Measurements from ENCODE around the gene GAGE13.
"Not testable (repeated sequence)": the region's sequence is repeated elsewhere in the genome, so short reads cannot be mapped to it uniquely, and the experiment has no call there.

The GAGE13 gene, protein sequence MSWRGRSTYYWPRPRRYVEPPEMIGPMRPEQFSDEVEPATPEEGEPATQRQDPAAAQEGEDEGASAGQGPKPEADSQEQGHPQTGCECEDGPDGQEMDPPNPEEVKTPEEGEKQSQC

DNA sequence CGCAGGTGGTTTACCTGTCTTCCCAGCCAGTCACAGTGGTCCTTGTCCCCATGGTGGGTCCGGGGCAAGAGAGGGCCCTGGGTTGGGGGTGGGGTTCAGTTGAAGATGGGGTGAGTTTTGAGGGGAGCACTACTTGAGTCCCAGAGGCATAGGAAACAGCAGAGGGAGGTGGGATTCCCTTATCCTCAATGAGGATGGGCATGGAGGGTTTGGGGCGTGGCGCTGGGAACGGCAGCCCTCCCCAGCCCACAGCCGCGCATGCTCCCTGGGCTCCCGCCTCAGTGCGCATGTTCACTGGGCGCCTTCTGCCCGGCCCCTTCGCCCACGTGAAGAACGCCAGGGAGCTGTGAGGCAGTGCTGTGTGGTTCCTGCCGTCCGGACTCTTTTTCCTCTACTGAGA lies at the start of gene GAGE13:
GAGE13 (plus strand) TSS at position 301 of the 400 bp plus-strand sequence. CDS start 1,156 bp downstream, outside the sequence.
- DNase-seq: not testable (repeated sequence)

DNA sequence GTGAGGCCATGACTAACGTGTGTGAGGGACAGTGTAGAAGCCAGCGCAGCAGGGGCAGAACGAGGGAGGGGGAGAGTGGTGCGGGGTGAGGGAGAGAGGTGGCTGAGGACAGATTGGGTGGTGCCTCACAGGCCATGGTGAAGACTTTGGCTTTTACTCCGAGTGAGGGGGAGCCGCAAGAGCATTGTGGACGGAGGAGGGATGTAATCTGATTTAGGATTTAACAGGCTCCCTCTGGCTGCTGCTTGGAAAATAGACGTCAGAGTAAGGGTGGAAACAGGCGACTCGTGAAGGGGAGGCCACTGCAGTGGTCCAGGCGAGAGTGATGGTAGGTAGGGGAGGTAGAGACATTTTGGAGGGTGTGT lies 48.8 kb upstream of the GAGE13 start:
- no peak for DNase-seq

DNA sequence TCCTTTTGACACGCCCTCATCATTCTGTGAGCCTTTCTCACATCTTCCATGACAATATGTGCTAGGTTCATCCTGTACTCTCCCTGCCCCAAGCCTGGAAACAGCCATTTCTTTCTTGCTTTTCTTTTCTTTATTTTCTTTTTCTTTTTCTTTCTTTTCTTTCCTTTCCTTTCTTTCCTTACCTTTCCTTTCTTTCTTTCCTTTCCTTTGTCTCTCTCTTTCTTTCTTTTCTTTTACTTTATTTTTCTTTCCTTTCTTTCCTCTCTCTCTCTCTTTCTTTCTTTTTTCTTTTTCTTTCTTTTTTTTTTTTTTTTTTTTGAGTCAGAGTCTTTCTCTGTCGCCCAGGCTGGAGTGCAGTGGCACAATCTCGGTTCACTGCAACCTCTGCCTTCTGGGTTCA lies 47.2 kb upstream of the GAGE13 start:
- DNase-seq: no peak

DNA sequence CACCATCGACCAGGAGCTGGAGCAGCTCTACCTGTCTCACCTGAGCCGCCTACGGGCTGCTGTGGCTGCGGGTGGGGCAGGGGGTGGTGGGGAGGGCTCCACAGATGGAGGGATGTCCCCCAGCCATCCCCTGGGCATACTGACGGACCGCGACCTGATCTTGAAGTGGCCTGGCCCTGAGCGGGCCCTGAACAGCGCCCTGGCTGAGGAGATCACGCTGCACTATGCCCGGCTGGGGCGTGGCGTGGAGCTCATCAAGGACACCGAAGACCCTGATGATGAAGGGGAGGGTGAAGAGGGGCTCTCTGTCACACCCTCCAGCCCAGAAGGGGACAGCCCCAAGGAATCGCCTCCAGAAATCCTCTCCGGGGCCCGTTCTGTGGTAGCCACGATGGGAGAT lies 45.2 kb upstream of the GAGE13 start:
- DNase-seq: no peak

DNA sequence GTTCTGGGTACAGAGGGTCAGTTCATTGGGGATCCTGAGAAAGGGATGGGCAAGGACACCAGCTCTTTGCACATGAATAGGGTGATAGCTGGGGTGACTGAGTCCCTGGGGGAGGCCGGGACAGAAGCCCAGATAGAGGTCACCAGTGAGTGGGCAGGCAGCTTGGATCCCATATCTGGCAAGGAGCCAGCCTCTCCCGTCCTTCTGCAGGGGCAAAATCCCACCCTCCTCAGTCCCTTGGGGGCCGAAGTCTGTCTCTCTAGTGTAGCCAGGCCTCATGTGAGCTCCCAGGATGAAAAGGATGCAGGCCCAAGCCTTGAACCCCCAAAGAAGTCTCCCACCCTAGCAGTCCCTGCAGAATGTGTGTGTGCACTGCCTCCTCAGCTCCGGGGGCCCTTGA lies 44.8 kb upstream of the GAGE13 start:
- no peak for DNase-seq

DNA sequence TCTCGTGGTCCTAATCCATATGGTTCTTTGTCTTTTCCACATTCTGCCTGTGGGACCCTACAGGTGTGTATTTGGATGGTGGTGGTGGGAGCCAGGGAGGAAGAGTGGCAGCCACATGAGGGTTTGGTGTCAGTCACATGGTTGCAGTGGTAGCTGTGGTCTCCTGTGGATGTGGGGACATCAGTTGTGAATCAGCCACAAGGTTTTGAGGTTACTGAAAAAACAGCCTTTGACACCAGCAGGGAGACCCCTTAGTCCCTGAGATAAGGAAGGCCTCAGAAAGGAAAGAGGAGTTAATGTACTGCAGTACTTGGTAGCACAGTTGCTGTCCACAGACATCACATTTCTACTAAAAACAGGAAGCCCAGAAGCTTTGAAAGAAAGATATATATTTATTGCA lies 43.7 kb upstream of the GAGE13 start:
- DNase-seq: no peak

DNA sequence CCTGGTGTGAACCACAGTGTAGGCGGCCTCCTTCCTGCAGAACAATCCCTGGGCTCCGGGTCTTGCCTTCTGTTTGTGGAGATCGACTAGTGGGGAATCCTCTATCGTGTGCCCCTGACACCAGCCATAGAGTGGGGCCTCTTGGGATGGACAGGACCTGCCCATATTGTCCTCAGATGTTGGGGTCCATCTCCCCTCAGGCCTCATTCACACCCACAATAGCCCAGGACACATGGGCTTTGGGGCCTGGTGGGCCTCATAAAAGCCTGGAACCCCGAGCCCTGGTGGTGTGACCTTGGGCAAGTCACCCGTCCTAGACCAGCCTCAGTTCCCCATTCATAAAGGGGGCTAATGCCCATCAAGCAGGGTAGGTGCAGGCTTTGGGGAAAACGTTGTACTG lies 41.2 kb upstream of the GAGE13 start:
- no peak for DNase-seq

DNA sequence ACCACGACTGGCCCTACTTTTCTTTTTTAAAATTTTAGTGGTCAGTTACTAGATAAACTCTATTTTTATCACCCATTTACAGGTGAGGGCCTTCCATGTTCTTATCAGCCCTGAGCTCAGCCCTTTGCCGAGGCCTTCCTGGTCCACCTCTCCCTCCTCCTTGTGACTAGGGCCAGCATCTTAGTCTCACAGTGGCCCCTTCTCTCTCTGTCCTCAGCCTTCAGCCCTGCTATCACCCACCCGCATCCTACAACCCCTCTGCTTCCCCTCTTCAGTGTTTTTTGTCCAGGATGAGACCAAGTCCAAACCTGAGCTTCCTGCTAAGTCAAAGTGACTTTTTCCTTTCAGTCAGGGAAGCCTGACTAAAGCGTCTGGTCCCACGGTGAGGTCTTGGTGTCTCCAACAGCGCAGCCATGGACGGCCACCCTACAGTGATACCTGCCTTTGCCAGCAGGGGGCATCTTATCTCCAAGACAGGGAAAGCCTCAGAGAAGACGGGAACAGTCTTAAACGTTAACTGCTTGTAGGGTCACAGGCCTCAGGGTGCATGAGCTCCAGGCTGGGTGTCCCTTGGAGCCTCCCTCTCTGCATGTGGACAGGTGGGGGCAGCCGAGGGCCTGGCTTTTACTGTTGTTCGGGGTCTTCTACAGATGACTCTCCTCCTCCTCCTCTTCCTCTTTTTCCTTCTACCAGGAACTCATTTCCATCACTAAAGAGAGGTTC lies 39.6 kb upstream of the GAGE13 start:
- DNase-seq: peak; percentile 69

DNA sequence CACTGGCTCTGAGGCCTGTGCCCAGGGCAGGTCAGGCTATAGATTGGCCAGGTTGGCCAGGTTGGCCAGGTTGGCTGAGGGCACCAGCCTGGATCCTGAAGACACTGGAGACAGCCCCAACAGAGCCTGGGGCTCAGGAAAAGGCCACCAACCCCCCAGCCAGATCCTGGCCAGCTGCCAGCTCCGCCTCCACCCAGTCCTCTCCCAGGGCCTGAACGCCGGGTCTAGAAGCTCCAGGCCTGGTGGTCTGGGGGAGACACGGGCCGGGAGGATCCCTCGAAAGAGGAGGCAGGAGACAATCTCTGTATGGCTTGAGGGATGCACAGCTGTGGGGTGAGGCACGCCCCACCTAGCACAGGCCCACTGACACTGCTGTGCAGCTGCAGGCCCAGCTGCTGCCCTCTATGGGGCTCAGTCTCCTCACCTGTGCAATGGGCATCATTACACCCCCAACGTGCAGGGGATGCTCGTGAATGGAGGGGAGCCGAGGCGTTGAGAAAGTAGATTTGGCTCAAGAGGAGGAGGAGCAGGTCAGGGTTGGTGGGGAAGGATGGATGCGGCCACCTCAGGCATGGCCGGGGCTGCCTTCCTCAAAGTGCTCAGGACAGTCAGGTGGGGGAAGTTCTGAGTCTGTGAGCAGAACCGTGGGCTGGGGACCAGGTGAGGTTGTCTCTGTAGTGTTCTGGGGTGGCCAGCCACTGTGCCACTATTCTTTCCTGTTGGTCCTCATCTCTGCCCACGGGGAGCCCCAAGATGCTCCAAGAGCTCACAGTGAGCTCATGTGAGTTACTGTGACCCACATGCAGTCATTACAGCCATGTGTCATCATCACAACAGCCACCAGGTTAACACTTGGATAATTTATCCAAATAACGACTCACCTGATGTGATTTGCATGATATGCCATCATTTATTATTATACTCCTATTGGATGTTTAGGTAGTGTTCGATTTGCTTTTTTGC lies 38.7 kb upstream of the GAGE13 start:
- no peak for DNase-seq

DNA sequence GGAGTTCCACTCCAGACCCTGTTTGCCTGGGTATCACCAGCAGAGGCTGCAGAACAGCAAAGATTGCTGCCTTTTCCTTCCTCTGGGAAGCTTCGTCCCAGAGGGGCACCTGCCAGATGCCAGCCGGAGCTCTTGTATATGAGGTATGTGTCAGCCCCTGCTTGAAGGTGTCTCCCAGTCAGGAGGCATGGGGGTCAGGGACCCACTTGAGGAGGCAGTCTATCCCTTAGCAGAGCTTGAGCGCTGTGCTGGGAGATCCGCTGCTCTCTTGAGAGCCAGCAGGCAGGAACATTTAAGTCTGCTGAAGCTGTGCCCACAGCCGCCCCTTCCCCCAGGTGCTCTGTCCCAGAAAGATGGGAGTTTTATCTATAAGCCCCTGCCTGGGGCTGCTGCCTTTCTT lies 32.1 kb upstream of the GAGE13 start:
- not testable (repeated sequence) for DNase-seq

DNA sequence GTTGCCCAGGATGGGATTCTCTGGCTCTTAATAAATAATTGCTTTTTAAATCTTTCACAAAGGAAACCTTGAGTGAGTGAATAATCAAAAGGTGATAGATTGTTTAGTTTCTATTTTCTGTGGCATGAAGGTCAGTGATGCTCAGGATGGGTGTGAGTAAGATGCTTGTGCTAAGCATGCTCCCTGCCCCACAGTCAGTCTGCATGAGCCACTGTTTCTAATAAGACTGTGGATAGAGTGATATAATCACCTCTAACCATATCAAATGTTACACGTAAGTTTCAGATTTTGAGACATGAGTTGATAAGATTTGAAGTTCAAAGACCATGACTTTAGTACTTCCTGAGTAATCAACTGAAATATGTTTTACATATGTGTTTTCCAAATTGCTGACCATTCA lies 30.7 kb upstream of the GAGE13 start:
- no peak for DNase-seq

DNA sequence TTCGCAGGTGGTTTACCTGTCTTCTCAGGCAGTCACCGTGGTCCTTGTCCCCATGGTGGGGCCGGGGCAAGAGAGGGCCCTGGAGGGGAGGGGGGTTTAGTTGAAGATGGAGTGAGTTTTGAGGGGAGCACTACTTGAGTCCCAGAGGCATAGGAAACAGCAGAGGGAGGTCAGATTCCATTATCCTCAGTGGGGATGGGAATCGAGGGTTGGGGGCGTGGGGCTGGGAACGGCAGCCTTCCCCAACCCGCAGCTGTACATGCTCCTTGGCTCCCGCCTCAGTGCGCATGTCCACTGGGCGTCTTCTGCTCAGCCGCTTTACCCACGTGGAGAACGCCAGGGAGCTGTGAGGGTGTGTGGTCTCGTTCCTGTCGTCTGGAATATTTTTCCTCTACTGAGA lies 28.0 kb upstream of the GAGE13 start, which contains the start of gene GAGE10:
GAGE10 (plus strand) TSS at position 301 of the 400 bp plus-strand sequence. CDS start 1,214 bp downstream, outside the sequence.
- DNase-seq: no peak

DNA sequence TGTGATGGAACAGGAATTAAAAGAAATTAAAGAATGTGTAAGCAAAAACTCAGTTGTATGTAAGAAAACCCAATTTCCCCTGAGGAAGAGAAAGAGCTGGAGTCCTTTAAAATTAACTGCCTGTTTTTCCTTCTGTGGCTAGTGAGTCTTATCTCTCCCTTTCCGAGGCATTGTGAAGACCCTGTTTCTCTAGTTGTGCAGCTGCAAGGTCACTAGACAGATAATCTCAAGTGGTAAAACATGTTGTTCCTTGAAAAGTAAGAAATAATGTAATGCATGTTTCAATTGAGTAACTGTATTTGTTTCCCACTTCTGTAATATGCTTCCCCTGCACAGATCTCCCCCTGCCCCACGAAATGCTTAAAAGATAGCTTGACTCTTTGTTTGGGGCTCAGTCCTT lies 23.6 kb upstream of the GAGE13 start:
- not testable (repeated sequence) for DNase-seq

DNA sequence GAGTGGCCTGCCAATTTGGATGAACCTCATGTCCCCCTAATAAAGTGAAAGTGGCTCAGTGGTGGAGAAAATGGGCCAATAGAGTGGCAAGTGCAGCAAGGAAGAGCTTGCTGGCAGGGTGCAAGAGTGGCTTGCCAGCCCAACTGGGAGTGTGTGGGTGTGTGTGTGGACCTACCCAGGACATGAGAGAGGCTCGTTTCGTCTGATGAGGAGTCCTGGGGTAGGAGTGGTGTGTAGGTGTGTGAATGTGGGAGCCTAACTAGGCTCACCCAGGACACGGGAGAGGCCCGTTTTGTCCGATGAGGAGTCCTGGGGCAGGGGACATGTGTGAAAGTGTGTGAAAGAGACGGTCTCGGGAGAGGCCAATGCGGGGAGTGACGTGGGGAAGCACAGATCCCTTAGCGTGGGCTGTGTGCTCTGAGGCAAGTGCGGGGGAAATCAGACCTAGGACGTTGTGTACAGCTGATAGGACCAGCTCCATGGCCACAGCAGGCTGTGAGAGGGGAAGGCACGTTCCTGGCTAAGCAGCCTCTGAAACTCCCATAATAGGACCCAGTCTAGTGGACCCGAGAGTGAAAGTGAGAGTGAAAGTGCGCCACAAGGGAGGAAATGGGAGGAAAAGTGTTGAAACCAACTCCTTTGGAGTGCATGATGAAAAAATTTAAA lies 22.6 kb upstream of the GAGE13 start:
- DNase-seq: peak; percentile 50

DNA sequence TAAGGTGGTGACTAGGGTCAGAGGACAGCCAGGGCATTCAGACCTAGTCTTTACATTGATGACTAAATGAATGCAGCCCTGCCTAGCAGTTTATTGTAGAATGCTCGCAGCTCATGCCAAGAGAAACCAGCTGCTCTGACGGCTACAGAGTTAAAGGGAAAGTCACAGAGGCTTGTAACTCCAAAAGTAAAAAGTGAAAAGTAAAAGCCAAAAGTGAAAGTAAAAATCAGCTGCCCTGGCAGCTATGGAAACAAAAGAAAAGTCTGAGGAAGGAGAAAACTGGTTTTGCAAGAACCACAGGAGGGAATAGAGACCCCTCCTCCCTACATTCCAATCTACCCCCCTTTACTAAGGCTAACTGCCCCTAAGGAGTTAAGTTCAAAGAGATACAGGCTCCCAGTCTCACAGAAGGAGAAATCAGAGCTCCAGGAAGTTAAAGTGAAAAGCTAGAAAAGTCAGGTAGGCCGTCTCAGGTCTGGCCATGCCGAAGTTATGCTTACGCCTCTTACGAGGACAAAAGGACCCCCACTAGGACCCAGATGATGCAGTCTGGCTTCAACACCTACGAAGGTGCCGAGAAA lies 21.9 kb upstream of the GAGE13 start:
- DNase-seq: peak; percentile 30

DNA sequence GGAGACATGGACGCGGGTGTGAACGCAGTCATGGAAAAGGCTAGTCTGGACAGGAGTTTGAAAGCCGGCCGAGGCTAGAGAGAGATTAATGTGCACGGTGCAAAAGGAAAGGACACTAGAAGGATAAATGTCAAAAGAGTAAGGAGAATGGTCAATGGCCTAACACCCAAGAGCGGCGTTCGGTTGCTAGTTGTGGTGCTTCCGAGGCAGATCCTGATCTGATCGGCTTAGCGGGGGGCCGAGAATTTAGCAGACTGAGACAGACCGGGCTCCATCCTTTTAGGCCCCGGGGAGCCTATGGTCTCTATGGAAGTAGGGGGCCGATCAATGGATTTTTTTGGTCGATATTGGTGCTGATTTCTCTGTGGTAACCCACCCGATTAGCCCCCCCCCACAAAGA lies 21.0 kb upstream of the GAGE13 start:
- no peak for DNase-seq

DNA sequence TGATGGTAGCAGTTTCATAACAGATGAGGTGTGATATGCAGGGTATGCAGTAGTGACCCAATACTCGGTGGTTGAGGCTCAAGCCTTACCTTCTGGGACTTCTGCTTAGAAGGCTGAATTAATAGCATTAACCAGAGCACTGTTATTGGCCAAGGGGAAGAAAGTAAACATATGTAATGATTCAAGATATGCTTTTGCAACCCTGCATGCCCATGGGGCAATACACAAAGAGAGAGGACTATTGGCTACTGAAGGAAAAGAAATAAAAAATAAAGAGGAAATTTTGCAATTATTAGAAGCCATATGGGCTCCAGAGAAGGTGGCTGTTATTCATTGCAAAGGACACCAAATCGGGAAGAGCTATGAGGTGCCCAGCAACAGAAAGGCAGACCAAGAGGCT lies 19.2 kb upstream of the GAGE13 start:
- no peak for DNase-seq

DNA sequence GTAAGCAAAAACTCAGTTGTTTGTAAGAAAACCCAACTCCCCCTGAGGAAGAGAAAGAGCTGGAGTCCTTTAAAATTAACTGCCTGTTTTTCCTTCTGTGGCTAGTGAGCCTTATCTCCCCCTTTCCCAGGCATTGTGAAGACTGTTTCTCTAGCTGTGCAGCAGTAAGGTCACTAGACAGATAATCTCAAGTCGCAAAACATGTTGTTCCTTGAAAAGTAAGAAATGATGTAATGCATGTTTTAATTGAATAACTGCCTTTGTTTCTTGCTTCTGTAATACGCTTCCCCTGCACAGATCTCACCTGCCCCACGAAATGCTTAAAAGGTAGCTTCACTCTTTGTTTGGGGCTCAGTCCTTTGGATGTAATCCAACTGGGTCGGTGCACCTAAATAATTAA lies 15.3 kb upstream of the GAGE13 start:
- no peak for DNase-seq

DNA sequence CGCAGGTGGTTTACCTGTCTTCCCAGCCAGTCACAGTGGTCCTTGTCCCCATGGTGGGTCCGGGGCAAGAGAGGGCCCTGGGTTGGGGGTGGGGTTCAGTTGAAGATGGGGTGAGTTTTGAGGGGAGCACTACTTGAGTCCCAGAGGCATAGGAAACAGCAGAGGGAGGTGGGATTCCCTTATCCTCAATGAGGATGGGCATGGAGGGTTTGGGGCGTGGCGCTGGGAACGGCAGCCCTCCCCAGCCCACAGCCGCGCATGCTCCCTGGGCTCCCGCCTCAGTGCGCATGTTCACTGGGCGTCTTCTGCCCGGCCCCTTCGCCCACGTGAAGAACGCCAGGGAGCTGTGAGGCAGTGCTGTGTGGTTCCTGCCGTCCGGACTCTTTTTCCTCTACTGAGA lies 9.6 kb upstream of the GAGE13 start, which contains the start of gene GAGE12J:
GAGE12J (plus strand) TSS at position 301 of the 400 bp plus-strand sequence. CDS start 1,157 bp downstream, outside the sequence.
- not testable (repeated sequence) for DNase-seq

DNA sequence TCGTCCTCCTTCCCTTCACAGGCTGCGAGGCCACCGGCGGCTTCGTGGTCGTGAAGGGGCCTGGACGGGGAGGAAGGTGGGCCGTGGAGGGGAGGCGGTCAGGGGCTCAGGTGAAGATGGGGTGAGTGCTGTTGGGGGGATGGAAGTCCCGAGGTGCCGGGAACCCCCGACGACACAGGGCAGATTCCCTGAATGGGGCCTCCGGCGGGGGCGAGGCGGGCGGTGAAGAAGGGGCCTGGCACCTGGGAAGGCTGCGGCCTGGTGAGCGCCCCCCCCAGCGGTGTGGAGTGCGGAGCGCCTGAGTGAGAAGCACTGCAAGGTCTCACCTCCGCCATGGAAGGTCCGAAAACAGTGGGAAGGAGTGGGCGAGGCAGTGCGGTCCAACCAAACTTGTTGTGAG lies 9.1 kb upstream of the GAGE13 start:
- not testable (repeated sequence) for DNase-seq

DNA sequence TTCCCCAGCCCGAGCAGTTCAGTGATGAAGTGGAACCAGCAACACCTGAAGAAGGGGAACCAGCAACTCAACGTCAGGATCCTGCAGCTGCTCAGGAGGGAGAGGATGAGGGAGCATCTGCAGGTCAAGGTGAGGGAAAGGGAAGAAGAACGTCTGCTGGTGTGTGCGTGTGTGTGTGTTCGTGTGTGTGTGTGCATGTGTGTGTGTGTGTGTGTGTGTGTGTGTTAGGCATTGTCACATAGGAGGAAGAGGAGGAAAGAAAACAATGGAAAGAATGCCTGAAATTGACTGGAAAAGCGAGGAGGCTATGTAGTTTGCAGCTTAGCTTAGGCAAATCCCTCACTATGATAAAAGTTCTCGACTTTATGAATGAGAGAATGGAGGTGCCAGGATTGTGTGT lies 7.6 kb upstream of the GAGE13 start:
- not testable (repeated sequence) for DNase-seq

DNA sequence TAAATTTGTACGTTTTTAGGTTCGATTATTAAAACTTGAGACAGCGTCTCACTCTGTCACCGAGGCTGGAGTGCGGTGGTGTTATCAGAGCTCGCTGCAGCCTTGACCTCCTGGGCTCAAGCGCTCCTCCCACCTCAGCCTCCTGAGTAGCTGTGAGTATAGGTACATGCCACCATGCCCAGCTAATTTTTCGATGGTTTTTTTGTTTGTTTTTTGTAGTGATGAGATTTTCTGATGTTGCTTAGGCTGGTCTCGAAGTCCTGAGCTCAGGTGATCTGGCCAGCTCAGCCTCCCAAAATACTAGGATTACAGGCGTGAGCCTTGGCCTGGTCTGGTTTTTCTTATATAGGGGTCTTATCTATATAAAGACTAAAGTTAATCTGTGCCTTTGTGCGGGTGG lies 961 bp upstream of the GAGE13 start:
- DNase-seq: not testable (repeated sequence)

DNA sequence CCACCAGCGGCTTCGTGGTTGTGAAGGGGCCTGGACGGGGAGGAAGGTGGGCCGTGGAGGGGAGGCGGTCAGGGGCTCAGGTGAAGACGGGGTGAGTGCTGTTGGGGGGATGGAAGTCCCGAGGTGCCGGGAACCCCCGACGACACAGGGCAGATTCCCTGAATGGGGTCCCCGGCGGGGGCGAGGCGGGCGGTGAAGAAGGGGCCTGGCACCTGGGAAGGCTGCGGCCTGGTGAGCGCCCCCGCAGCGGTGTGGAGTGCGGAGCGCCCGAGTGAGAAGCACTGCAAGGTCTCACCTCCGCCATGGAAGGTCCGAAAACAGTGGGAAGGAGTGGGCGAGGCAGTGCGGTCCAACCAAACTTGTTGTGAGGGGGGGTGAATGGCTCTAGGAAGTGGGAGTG lies 459 bp downstream of the GAGE13 start:
- not testable (repeated sequence) for DNase-seq
